Activated gamma-delta T cell (primary cell): Measurements from ENCODE around the gene RPH3AL.
"Not testable (repeated sequence)": the region's sequence is repeated elsewhere in the genome, so short reads cannot be mapped to it uniquely, and the experiment has no call there.

Source experiments
- DNase-seq: peaks from one replicate; lab custom pipeline; 2025; lab: John Stamatoyannopoulos, UW

The RPH3AL gene

DNA sequence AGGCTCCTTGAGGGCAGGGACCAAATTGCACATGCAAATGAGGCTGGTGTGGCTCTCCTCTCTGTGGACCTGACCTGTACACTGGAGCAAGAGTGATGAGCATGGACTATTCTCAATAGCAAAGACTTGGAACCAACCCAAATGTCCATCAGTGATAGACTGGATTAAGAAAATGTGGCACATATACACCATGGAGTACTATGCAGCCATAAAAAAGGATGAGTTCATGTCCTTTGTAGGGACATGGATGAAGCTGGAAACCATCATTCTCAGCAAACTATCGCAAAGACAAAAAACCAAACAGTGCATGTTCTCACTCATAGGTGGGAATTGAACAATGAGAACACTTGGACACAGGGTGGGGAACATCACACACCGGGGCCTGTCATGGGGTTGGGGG lies 128.0 kb downstream of the RPH3AL start:
- DNase-seq = not testable (repeated sequence)

DNA sequence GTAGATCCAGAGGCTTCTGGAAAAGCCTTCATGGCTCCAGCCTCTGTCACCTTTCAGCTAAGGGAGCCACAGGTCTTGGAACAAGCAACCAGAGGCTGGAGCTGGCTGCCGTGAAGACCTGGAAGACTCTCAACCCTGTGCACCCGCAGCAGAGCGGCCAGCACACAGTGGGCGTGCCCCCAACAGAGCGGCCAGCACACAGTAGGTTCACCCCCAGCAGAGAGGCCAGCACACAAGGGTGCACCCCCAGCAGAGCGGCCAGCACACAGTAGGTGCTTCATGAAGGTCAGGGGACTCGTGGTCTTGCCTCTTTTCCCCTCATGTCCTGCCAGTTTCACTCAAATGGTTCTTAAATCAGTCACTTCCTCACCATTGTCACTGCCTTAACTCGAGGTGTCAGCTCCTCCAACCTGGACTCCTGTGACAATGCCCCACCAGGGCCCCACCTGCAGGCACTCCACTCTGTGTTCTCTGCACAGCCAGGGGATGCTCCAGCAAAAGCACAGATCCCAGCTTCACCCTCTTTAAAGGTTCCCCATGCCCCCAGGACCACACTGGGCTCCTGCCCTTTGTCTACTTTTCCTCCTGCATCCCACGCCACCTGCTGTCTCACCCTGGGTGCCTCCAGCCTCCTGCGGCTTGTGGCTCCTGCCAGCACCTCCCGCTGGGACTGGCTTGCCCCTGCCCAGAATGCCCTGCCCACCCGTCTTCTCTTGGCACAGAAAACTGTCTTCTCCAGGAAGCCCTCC lies 128.7 kb downstream of the RPH3AL start:
- DNase-seq = no peak

DNA sequence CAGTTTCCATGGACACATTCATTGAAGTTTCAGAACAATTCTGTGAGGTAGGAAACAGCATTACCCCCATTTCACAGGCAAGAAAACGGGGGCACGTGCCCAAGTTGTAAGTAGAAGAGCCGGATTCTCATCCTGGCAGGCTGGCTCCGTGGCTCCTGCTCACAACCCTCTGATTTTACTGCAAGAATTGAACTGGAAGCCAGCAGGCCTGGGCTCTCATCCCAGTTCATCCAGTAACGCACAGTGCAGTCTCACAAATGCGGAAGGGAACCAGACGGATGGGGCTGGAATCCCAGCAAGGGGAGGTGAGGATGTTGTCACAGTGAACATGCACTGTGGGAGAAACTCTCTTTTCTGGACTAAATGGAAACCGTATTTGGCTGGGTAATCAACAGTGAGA lies 130.4 kb downstream of the RPH3AL start:
- DNase-seq = no peak

DNA sequence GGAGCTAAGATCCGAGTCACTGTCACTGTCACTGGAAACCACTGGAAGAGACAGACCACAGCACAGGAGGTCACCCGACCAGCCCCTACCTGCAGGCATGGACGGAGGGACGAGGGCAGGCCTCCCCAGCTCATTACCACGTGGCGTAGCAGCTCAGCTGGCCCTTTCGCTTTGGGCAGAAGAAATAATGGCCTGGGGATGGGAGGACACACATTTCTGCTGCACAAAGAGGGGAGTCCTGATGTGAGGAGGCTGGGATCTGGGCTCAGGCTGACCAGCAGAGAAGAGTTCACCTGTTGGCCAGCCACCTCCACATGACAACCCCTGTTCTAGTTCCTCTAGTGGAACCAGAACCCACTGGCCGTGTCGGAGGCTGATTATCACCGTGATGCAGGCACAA lies 132.9 kb downstream of the RPH3AL start:
- DNase-seq = no peak

DNA sequence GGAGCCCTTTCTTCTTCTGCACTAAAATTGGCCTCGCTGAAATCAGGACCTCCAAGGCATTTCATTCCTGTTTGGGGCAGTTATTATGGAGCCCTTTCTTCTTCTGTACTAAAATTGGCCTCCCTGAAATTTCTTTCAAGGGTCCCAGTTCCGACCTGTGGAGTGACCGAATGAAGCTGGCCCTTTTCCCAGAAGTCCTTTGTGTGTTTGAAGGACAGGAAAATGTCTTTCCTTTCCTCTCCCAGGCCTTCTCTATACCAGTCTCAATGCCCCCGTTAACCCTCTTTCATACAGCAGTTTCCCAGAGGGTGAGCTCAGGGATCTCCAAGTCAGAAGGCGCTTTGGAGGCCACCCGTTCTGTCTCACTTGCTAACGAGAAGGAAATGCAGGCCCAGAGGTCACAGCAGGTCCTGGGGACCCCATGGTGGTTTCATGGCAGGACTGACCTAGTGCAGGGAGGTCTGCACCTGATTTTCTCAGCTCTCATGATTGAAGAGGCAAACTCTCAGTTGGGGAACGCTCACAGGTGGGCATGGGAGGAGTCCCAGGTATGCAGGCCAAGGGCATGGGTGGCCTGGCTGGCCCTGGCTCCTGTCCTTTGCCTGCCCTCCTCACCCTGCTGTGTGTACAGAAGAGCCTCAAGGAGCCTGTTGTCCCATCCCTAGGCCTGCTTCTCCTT lies 134.0 kb downstream of the RPH3AL start:
- no peak for DNase-seq

DNA sequence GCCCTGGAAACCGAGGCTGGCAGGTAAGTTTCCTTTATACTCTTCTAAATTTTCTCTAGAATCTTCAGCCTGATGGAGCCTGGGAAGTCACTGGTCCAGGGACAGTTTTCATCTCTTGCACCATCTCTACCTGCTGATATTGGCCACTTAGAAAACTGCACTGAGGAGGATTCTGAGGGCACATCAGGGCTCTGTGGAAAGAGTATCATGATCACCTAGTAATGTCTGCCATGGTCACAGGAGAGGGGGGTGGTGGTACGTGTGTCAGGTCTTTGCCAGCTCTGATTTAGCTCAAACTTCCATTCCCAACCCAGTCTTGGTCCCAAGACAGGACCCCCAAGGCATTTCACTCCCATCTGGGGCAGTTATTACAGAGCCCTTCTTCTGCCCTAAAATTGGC lies 136.0 kb downstream of the RPH3AL start:
- no peak for DNase-seq

DNA sequence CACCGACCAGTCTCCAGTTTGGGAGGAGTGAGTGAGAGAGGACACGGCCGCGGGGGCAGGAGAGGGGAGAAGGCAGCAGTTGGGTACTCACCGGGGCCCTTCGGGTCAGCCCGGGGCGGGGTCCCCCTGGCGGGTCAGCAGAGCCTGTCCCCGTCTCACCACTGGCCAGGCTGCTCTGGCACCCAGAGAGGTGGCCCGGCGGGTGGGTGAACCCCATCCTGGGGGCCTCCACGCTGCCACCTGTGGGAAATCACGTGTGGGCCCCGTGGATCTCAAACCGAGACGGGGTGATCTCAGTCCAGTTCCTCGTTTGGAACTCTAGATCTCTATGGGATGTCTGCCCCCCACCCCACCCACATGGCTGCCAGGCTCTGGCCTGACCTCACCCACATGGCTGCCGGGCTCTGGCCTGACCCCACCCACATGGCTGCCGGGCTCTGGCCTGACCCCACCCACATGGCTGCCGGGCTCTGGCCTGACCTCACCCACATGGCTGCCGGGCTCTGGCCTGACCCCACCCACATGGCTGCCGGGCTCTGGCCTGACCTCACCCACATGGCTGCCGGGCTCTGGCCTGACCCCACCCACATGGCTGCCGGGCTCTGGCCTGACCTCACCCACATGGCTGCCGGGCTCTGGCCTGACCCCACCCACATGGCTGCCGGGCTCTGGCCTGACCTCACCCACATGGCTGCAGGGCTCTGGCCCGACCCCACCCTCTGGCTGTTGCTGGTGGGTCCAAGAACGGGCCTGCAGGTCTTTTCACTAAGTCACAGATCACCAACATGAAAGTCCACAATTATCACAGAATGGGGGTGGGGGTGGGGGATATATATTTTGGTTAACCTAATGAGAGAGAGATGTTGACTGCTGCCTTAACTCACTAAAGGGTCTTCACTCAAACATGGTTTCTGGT lies 136.8 kb downstream of the RPH3AL start:
- not testable (repeated sequence) for DNase-seq

DNA sequence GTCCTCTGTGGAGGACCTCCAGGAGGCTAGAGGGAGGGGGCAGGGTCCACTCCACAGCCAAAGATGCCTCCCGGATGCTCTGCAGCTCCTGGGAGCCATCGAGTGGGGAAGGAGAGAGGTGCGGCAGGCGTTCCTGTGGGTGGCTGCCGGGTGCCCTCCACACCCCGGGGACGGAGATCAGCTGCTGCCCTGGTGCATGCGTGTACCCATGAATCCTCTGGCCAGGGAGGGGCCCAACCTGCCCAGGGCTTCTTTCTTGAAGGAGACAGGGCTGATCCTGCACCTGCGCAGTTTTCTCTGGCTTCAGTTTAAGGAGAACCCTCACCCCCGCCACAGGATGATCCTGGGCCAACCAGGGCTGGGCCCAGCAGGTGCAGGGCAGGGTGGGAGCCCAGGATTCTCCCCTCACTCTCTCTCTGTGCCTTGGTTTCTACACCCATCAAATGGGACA lies 137.7 kb downstream of the RPH3AL start:
- no peak for DNase-seq

DNA sequence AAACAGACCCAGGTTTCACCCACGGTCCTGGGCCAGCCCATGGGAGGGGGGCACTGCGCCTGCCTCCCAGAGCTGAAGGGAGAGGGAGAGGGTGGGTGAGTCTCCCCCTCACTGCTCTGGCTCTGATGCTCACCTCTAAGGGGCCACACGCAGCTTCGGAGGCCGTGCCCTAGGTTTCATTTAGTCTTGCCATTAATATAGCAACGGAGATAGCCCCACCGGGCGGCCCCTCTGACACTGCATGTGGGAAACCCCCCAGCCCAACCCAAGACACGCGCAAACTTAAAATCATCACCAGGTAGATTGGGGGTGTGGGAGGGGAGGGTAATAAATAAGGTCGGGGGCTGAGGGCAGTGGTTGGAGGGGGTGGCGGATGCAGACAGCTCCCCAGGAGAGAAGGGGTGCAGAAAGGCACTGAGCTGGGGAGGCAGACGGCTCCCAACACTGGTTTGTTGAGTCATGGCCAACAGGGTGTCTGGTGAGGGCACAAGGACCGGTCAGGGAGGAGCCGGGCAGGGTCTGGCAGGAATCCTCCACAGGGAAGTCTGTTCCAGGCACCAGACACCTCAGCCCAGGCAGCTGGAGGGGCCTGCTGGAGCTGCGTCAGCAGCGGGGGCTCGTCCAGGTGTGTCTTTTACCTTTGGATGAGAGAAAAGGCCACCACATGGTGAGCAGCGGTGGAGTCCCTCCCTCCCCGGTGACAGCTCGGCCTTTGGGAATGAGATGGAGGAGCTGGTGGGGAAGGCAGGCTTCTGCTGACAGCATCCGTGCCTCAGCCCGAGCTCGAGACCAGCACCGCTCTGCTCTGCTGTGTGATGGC lies 139.1 kb downstream of the RPH3AL start:
- no peak for DNase-seq

DNA sequence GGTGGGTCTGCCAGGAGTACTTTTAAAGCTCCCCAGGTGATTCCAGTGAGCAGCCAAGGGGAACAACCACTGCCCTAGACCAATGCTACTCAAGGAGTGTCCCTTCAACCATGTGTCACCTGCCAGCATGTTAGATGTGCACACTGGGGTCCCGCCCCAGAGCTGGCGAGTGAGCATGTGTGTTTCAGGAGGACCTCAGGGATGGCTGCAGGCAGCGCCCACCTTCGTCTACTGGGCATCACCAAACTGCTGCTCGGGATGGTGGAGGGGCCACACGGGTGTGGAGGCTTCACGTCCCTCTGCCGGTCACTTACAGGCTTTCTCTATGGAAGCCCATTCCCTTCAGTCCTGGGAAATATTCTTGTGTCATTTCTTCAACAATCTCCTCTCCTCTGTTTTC lies 142.2 kb downstream of the RPH3AL start:
- DNase-seq = no peak

DNA sequence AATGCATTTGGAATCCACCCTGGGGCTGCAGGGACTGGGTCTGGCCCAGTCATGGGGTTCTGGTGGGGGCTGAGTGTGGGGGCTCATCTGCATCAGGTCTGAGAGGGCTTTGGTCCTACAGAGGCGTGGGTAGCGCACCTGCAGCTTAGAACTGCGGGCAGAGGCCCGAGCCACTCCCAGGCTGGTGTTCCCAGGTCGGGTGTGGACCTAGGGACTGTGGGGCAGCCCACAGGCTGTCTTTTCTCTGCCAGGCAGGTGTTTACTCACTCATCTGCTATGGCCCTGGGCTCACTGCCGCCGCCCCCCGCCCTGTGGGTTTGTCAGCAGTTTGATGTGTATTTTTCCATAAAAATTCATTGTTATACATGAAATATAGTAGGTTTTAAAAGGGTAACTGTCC lies 144.2 kb downstream of the RPH3AL start:
- no peak for DNase-seq

DNA sequence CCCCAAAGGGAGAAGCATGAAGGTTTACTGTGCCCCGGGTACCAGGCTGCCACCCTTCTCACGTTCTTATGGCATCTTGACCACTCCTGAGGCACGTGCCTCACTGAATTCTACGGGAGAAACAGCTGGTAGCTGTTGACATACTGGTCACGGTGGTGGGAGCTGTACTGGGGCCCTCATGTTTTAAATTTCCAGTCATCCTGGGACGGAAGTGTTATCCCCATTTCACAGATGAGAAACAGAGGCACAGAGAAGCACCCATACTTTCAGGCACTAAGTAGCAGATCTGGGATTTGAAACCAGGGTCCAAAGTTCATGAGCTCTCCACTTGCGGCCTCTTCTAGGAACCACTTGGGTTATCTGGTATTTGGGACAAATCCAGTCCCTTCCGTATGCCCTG lies 144.8 kb downstream of the RPH3AL start:
- DNase-seq = no peak

DNA sequence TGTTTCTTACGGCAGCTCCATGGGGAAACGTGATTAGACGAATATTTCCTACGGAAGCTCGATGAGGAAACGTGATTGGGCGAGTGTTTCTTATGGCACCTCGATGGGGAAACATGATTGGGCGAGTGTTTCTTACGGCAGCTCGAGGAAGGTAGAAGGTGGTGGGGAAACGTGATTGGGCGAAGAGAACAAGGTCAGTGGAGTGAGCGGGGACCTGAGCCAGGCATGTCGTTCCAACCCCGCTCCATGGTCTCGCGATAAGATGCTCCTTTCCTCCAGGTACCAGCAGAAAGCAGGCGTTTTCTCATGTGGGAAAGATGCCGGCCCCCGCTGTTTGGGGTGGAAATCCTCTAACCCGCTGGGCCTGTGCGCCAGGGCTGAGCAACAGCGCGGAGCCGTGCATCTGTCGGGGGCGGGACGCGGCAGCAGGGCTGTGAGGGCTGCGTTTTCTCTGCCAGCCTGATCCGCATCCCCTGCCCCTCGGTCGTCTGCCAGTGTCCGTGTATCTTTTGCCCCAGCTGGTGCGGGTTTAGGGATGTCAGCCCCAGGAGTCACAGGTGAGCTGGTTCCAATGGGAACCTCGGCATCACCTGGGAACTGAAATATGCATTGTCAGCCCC lies 145.6 kb downstream of the RPH3AL start:
- no peak for DNase-seq

DNA sequence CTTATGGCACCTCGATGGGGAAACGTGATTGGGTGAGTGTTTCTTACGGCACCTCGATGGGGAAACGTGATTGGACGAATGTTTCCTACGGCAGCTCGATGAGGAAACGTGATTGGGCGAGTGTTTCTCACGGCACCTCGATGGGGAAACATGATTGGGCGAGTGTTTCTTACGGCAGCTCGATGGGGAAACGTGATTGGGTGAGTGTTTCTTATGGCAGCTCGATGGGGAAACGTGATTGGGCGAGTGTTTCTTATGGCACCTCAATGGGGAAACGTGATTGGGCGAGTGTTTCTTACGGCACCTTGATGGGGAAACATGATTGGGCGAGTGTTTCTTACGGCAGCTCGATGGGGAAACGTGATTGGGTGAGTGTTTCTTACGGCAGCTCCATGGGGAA lies 146.1 kb downstream of the RPH3AL start:
- not testable (repeated sequence) for DNase-seq

DNA sequence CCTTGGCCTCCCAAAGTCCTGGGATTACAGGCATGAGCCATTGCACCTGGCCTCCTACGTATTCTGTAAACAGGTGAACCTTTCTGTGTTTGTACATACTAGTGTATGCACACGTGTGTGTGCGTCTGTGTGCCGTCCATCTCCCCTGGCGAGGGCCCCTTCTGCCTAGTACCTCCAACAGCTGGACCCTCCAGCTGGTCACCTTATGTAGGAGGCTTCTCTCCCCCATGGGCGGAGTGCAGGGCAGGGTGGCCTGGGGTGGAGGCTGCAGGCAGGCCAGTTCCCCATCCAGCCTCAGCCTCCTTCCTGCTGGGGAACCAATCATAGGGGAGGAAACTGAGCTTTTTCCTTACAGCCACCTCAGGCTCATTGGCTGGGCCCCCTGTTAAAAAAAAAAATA lies 146.8 kb downstream of the RPH3AL start:
- no peak for DNase-seq

DNA sequence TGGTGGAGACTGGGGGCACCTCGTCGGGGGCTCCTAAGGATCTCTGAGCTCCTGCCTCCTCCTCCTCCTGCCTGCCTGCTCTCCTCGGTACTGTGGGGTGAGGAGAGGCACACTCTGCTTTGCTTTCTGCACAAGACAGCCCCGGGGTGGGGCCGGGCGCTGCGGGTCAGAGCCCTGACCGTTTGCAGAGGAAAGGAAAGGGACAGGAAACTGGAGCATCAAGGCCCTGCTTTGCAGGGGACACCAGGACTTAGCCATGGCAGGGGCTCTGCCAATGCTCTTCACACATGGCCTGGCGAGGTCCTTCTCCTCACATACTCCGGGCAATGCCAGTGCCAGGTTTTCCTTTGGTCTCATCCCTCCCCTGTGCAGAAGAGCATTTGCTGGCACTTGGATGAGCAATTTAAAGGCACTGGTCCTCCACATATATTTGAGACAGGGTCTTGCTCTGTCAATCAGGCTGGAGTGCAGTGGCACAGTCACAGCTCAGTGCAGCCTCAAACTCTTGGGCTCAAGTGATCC lies 147.4 kb downstream of the RPH3AL start:
- DNase-seq = no peak

DNA sequence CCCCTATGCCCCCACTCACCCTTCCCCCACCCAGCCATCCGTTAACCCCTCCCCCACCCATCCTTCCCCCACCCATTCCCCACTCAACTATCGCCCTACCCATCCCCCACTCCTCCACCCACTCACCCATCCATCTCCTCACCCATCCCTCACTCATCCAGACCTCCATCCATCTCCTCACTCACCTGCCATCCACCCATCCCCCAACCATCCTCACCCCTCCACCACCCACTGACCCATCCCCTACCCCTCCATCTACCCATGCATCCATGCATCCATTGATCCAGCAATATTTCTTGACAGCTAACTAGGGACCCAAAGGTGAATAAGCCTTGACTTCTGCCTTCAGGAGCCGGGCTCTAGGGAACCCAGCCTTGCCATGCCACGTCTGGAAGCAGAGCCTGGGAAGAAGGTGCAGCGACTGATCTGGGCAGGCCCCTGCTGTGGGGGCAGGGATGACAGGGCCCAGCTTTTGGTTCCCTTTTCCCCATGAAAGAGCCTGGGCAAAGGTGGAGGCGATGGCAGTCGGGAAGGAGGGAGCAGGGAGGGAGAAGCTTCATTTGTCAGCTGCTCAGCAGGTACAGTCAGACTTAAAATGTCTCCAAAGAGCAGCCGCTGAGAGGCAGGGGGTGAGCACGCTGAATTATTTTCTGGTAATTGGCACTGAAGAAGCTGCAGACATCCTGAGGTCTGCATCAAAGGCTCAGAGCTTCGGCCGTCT lies 148.0 kb downstream of the RPH3AL start:
- no peak for DNase-seq

DNA sequence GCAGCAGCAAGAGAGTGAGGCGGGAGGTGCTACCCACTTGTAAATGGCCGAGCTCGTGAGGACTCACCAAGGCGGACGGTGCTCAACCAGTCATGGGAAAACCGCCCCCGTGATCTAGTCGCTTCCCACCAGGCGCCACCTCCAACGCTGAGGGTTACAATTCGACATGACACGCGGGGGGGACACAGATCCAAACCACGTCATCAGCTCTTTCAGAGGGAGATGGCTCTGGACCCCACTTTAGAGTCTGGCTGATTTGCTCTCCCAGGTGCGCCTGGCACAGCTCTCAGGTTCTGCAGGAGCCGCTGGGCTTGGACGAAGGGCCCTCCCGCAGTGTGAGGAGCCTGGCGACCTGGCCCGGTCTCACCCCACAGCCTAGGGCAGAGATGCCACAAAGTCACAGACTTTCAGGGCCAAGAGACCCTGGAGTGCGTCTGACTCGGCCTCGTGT lies 150.1 kb downstream of the RPH3AL start:
- DNase-seq = no peak

DNA sequence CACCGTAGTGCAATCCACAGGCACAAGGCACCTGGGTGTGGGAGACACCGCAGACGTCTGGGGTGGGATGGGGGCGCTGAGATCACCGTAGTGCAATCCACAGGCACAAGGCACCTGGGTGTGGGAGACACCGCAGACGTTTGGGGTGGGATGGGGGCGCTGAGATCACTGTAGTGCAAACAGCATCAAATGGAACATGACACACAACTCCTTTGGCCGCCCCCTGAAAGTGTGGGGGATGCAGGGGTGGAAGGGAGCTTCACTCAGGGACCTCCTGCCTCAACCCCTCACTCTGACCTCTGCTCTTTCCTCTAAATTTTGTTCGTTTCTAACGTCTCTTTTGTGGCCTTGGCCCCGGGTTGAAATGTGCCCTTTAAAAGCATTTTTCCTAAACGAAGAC lies 150.9 kb downstream of the RPH3AL start:
- DNase-seq = not testable (repeated sequence)

DNA sequence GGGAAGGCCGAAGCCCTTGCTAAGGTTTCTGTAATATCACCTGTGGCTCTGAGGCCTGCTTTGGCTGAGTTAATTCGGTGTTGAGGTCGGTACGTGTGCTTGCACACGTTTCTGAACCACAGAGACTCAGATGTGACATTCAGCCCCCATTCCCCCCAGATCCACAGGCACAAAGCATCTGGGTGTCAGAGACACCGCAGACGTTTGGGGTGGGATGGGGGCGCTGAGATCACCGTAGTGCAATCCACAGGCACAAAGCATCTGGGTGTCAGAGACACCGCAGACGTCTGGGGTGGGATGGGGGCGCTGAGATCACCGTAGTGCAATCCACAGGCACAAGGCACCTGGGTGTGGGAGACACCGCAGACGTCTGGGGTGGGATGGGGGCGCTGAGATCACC lies 151.3 kb downstream of the RPH3AL start:
- DNase-seq = not testable (repeated sequence)
